ENCODE results near the gene MOB3B. TPM values are rescaled to one million over a fixed set of nuclear protein-coding genes. Genes with fewer than 3 reads are reported as not detected.
A peak's percentile ranks its signal among the peaks of the same experiment; 100 is the strongest.

MOB3B gene
- total RNA-seq, 1 experiment from 2014 or later = 2.6 TPM

- Histone ChIP-seq H3K4me1 (ENCODE audit: insufficient read depth, low read length) (peaks cover 54% of the 10 kb centered on the region), H3K9me2 (replicated peaks; ENCODE audit: low read length) (no peaks in the 10 kb centered on the region), H3K4me2 (ENCODE audit: low read length) (peak overlapping the region; percentile 31; the same call in 1 of the 2 replicates), H3K4me3 (ENCODE audit: low read length) (no peak overlapping the region), H3F3A (ENCODE audit: low read length, unreplicated experiment) (no peaks in the 10 kb centered on the region), H2AFZ (ENCODE audit: low read length) (no peak overlapping the region), H3K27me3 (ENCODE audit: low read length) (no peaks in the 10 kb centered on the region), H3K27ac (ENCODE audit: low read length) (peak overlapping the region; percentile 32), H4K20me1 (ENCODE audit: low read length) (no peaks in the 10 kb centered on the region), H3K79me2 (ENCODE audit: low read length) (no peaks in the 10 kb centered on the region), H3K36me3 (ENCODE audit: low read depth, low read length) (no peaks in the 10 kb centered on the region), H3K9ac (ENCODE audit: low read length) (no peak overlapping the region), H3K9me3 (ENCODE audit: low read length) (no peaks in the 10 kb centered on the region)
- ATAC-seq = no peak
- ChIA-PET CTCF (no interaction called here), POLR2A (ENCODE audit: unreplicated experiment) (interaction anchor here (0.6 kb wide), 1 partner anchor 179 kb away, joined by 5 read pairs; no protein-coding TSS in a partner anchor)
- DNase-seq = peak; percentile 56
- no TSS peak for BruUV-seq (replicated peaks)
- intact Hi-C loops (cut with micrococcal nuclease) = no loop called here
- TF ChIP-seq EZH2 (IDR thresholded peaks at IDR 0.05; ENCODE audit: low read length, unreplicated experiment) (no peak), CTCF (conservative IDR thresholded peaks at IDR 0.05; ENCODE audit: low read depth, low read length) (no peak), EZH2phosphoT487 (IDR thresholded peaks at IDR 0.05; ENCODE audit: borderline replicate concordance, low read length) (no peak)
Observed at GRCh38 chr9:27430750-27431535, 98.7 kb downstream of the MOB3B start.

GRCh38 chr9:27429917-27430316, 99.7 kb downstream of the MOB3B start:
- no peak for ATAC-seq

More at GRCh38 chr9:27429917-27430316, 99.7 kb downstream of the MOB3B start:
- H3K9me2 ChIP-seq (replicated peaks; ENCODE audit: low read length) = no peaks in the 10 kb centered on the region
- DNase-seq = no peak
- no peaks in the 10 kb centered on the region for H3K27me3 ChIP-seq (ENCODE audit: low read length)
- H3K4me3 ChIP-seq (ENCODE audit: low read length) = no peak overlapping the region
- ChIA-PET POLR2A (ENCODE audit: unreplicated experiment) (no interaction called here), CTCF (no interaction called here)
- H3K27ac ChIP-seq (ENCODE audit: low read length) = peak overlapping the region; percentile 32
- H4K20me1 ChIP-seq (ENCODE audit: low read length) = no peaks in the 10 kb centered on the region
- H2AFZ ChIP-seq (ENCODE audit: low read length) = no peak overlapping the region
- BruUV-seq (replicated peaks) = no TSS peak
- H3K4me1 ChIP-seq (ENCODE audit: insufficient read depth, low read length) = peaks cover 60% of the 10 kb centered on the region
- TF ChIP-seq EZH2phosphoT487 (IDR thresholded peaks at IDR 0.05; ENCODE audit: borderline replicate concordance, low read length) (no peak), CTCF (conservative IDR thresholded peaks at IDR 0.05; ENCODE audit: low read depth, low read length) (no peak), EZH2 (IDR thresholded peaks at IDR 0.05; ENCODE audit: low read length, unreplicated experiment) (no peak)
- intact Hi-C loops (cut with micrococcal nuclease) = loop anchor here (5.0 kb wide), 2 partner anchors 97 to 98 kb away; partner anchors contain the start of gene MOB3B
- H3K9me3 ChIP-seq (ENCODE audit: low read length) = no peaks in the 10 kb centered on the region
- H3K4me2 ChIP-seq (ENCODE audit: low read length) = no peak overlapping the region
- no peaks in the 10 kb centered on the region for H3F3A ChIP-seq (ENCODE audit: low read length, unreplicated experiment)
- no peaks in the 10 kb centered on the region for H3K79me2 ChIP-seq (ENCODE audit: low read length)
- no peaks in the 10 kb centered on the region for H3K36me3 ChIP-seq (ENCODE audit: low read depth, low read length)
- no peak overlapping the region for H3K9ac ChIP-seq (ENCODE audit: low read length)

Data from PC-3 (cell line).